ENCODE data around the gene NEK1.
A peak's percentile ranks its signal among the peaks of the same experiment; 100 is the strongest.

Gene NEK1

GRCh38 chr4:169369634-169370033, 242.7 kb downstream of the NEK1 start:
- Histone ChIP-seq H3K36me3 (ENCODE audit: control insufficient read depth, insufficient read depth, low read length) (no peaks in the 10 kb centered on the region), H3K4me1 (ENCODE audit: control insufficient read depth, insufficient read depth, low read length) (no peaks in the 10 kb centered on the region), H3K27me3 (ENCODE audit: control insufficient read depth, insufficient read depth, low read length) (no peaks in the 10 kb centered on the region), H3K4me3 (ENCODE audit: low read length) (no peak overlapping the region), H3K9me3 (ENCODE audit: control insufficient read depth, insufficient read depth, low read length) (no peaks in the 10 kb centered on the region), H3K27ac (ENCODE audit: low read length) (no peak overlapping the region)
- DNase-seq (ENCODE audit: low read depth, low spot score): peak; percentile 9
- WGBS (ENCODE audit: insufficient coverage, insufficient read length): no CpG with 5 or more reads among the region's 6 CpGs

- Histone ChIP-seq H3K36me3 (ENCODE audit: control insufficient read depth, insufficient read depth, low read length) (no peaks in the 10 kb centered on the region), H3K4me3 (ENCODE audit: low read length) (no peak overlapping the region), H3K27me3 (ENCODE audit: control insufficient read depth, insufficient read depth, low read length) (no peaks in the 10 kb centered on the region), H3K4me1 (ENCODE audit: control insufficient read depth, insufficient read depth, low read length) (no peaks in the 10 kb centered on the region; the same call in 1 of the 2 replicates), H3K27ac (ENCODE audit: low read length) (no peak overlapping the region), H3K9me3 (ENCODE audit: control insufficient read depth, insufficient read depth, low read length) (no peaks in the 10 kb centered on the region)
- DNase-seq (ENCODE audit: low read depth, low spot score): no peak
Observed at GRCh38 chr4:169367826-169368225, 244.6 kb downstream of the NEK1 start.

- WGBS (ENCODE audit: insufficient coverage, insufficient read length): no CpG with 5 or more reads among the region's 5 CpGs
Observed at GRCh38 chr4:169366821-169367220, 245.6 kb downstream of the NEK1 start.

GRCh38 chr4:169362607-169363006, 249.8 kb downstream of the NEK1 start:
- Histone ChIP-seq H3K9me3 (ENCODE audit: control insufficient read depth, insufficient read depth, low read length) (no peaks in the 10 kb centered on the region), H3K36me3 (ENCODE audit: control insufficient read depth, insufficient read depth, low read length) (no peaks in the 10 kb centered on the region), H3K4me1 (ENCODE audit: control insufficient read depth, insufficient read depth, low read length) (no peaks in the 10 kb centered on the region; the same call in 1 of the 2 replicates), H3K4me3 (ENCODE audit: low read length) (no peak overlapping the region), H3K27ac (ENCODE audit: low read length) (no peak overlapping the region), H3K27me3 (ENCODE audit: control insufficient read depth, insufficient read depth, low read length) (no peaks in the 10 kb centered on the region)
- no peak for DNase-seq (ENCODE audit: low read depth, low spot score)
- WGBS (ENCODE audit: insufficient coverage, insufficient read length): no CpG with 5 or more reads among the region's 6 CpGs

More at GRCh38 chr4:169366821-169367220, 245.6 kb downstream of the NEK1 start:
- no peak overlapping the region for H3K4me3 ChIP-seq (ENCODE audit: low read length)
- no peaks in the 10 kb centered on the region; the same call in 1 of the 2 replicates for H3K4me1 ChIP-seq (ENCODE audit: control insufficient read depth, insufficient read depth, low read length)
- no peaks in the 10 kb centered on the region for H3K36me3 ChIP-seq (ENCODE audit: control insufficient read depth, insufficient read depth, low read length)
- no peaks in the 10 kb centered on the region for H3K9me3 ChIP-seq (ENCODE audit: control insufficient read depth, insufficient read depth, low read length)
- DNase-seq (ENCODE audit: low read depth, low spot score): no peak
- H3K27me3 ChIP-seq (ENCODE audit: control insufficient read depth, insufficient read depth, low read length): no peaks in the 10 kb centered on the region
- H3K27ac ChIP-seq (ENCODE audit: low read length): no peak overlapping the region

- no peaks in the 10 kb centered on the region for H3K36me3 ChIP-seq (ENCODE audit: control insufficient read depth, insufficient read depth, low read length)
- H3K27me3 ChIP-seq (ENCODE audit: control insufficient read depth, insufficient read depth, low read length): no peaks in the 10 kb centered on the region
- H3K4me1 ChIP-seq (ENCODE audit: control insufficient read depth, insufficient read depth, low read length): no peaks in the 10 kb centered on the region; the same call in 1 of the 2 replicates
- H3K27ac ChIP-seq (ENCODE audit: low read length): no peak overlapping the region
- WGBS (ENCODE audit: insufficient coverage, insufficient read length): no CpG with 5 or more reads among the region's 3 CpGs
- H3K4me3 ChIP-seq (ENCODE audit: low read length): no peak overlapping the region
- no peaks in the 10 kb centered on the region for H3K9me3 ChIP-seq (ENCODE audit: control insufficient read depth, insufficient read depth, low read length)
- DNase-seq (ENCODE audit: low read depth, low spot score): no peak
Observed at GRCh38 chr4:169361756-169362155, 250.6 kb downstream of the NEK1 start.

GRCh38 chr4:169359961-169360360, 252.4 kb downstream of the NEK1 start:
- Histone ChIP-seq H3K4me3 (ENCODE audit: low read length) (no peak overlapping the region), H3K36me3 (ENCODE audit: control insufficient read depth, insufficient read depth, low read length) (no peaks in the 10 kb centered on the region), H3K27ac (ENCODE audit: low read length) (no peak overlapping the region), H3K9me3 (ENCODE audit: control insufficient read depth, insufficient read depth, low read length) (no peaks in the 10 kb centered on the region), H3K4me1 (ENCODE audit: control insufficient read depth, insufficient read depth, low read length) (no peaks in the 10 kb centered on the region; the same call in 1 of the 2 replicates), H3K27me3 (ENCODE audit: control insufficient read depth, insufficient read depth, low read length) (no peaks in the 10 kb centered on the region)
- DNase-seq (ENCODE audit: low read depth, low spot score): no peak
- no CpG with 5 or more reads among the region's 3 CpGs for WGBS (ENCODE audit: insufficient coverage, insufficient read length)

GRCh38 chr4:169352360-169352759, 260.0 kb downstream of the NEK1 start:
- WGBS (ENCODE audit: insufficient coverage, insufficient read length): no CpG with 5 or more reads among the region's 3 CpGs

GRCh38 chr4:169351872-169352271, 260.5 kb downstream of the NEK1 start:
- no peak overlapping the region for H3K27ac ChIP-seq (ENCODE audit: low read length)

More at GRCh38 chr4:169352360-169352759, 260.0 kb downstream of the NEK1 start:
- no peaks in the 10 kb centered on the region for H3K9me3 ChIP-seq (ENCODE audit: control insufficient read depth, insufficient read depth, low read length)
- DNase-seq (ENCODE audit: low read depth, low spot score): no peak
- no peak overlapping the region for H3K4me3 ChIP-seq (ENCODE audit: low read length)
- H3K4me1 ChIP-seq (ENCODE audit: control insufficient read depth, insufficient read depth, low read length): no peaks in the 10 kb centered on the region
- H3K27me3 ChIP-seq (ENCODE audit: control insufficient read depth, insufficient read depth, low read length): no peaks in the 10 kb centered on the region
- no peak overlapping the region for H3K27ac ChIP-seq (ENCODE audit: low read length)
- no peaks in the 10 kb centered on the region for H3K36me3 ChIP-seq (ENCODE audit: control insufficient read depth, insufficient read depth, low read length)

GRCh38 chr4:169348541-169348940, 263.8 kb downstream of the NEK1 start:
- Histone ChIP-seq H3K4me3 (ENCODE audit: low read length) (no peak overlapping the region), H3K9me3 (ENCODE audit: control insufficient read depth, insufficient read depth, low read length) (no peaks in the 10 kb centered on the region), H3K4me1 (ENCODE audit: control insufficient read depth, insufficient read depth, low read length) (no peaks in the 10 kb centered on the region), H3K36me3 (ENCODE audit: control insufficient read depth, insufficient read depth, low read length) (no peaks in the 10 kb centered on the region), H3K27me3 (ENCODE audit: control insufficient read depth, insufficient read depth, low read length) (no peaks in the 10 kb centered on the region), H3K27ac (ENCODE audit: low read length) (no peak overlapping the region)
- no peak for DNase-seq (ENCODE audit: low read depth, low spot score)
- WGBS (ENCODE audit: insufficient coverage, insufficient read length): no CpG with 5 or more reads among the region's 4 CpGs

More at GRCh38 chr4:169351872-169352271, 260.5 kb downstream of the NEK1 start:
- H3K4me3 ChIP-seq (ENCODE audit: low read length): no peak overlapping the region
- WGBS (ENCODE audit: insufficient coverage, insufficient read length): no CpG with 5 or more reads among the region's 7 CpGs
- no peak for DNase-seq (ENCODE audit: low read depth, low spot score)
- H3K9me3 ChIP-seq (ENCODE audit: control insufficient read depth, insufficient read depth, low read length): no peaks in the 10 kb centered on the region
- no peaks in the 10 kb centered on the region for H3K4me1 ChIP-seq (ENCODE audit: control insufficient read depth, insufficient read depth, low read length)
- H3K36me3 ChIP-seq (ENCODE audit: control insufficient read depth, insufficient read depth, low read length): no peaks in the 10 kb centered on the region
- no peaks in the 10 kb centered on the region for H3K27me3 ChIP-seq (ENCODE audit: control insufficient read depth, insufficient read depth, low read length)

- H3K27ac ChIP-seq (ENCODE audit: low read length): no peak overlapping the region
- no peaks in the 10 kb centered on the region for H3K27me3 ChIP-seq (ENCODE audit: control insufficient read depth, insufficient read depth, low read length)
- DNase-seq (ENCODE audit: low read depth, low spot score): no peak
- H3K4me1 ChIP-seq (ENCODE audit: control insufficient read depth, insufficient read depth, low read length): no peaks in the 10 kb centered on the region
- no CpG with 5 or more reads among the region's 14 CpGs for whole genome bisulfite sequencing (ENCODE audit: insufficient coverage, insufficient read length)
- no peak overlapping the region for H3K4me3 ChIP-seq (ENCODE audit: low read length)
- no peaks in the 10 kb centered on the region for H3K9me3 ChIP-seq (ENCODE audit: control insufficient read depth, insufficient read depth, low read length)
- no peaks in the 10 kb centered on the region for H3K36me3 ChIP-seq (ENCODE audit: control insufficient read depth, insufficient read depth, low read length)
Observed at GRCh38 chr4:169346840-169347239, 265.5 kb downstream of the NEK1 start.

GRCh38 chr4:169345316-169345721, 267.1 kb downstream of the NEK1 start:
- Histone ChIP-seq H3K36me3 (ENCODE audit: control insufficient read depth, insufficient read depth, low read length) (no peaks in the 10 kb centered on the region), H3K4me3 (ENCODE audit: low read length) (no peak overlapping the region), H3K4me1 (ENCODE audit: control insufficient read depth, insufficient read depth, low read length) (no peaks in the 10 kb centered on the region), H3K27me3 (ENCODE audit: control insufficient read depth, insufficient read depth, low read length) (no peaks in the 10 kb centered on the region), H3K9me3 (ENCODE audit: control insufficient read depth, insufficient read depth, low read length) (no peaks in the 10 kb centered on the region), H3K27ac (ENCODE audit: low read length) (no peak overlapping the region)
- no peak for DNase-seq (ENCODE audit: low read depth, low spot score)
- no CpG with 5 or more reads among the region's 2 CpGs for WGBS (ENCODE audit: insufficient coverage, insufficient read length)

Data from iPS DF 6.9 (cell line).